Ovary (tissue), 9 donors: ENCODE data around the gene GALP. TPM values are rescaled to one million over a fixed set of nuclear protein-coding genes. Genes with fewer than 3 reads are reported as not detected.
"Not testable (repeated sequence)": the region's sequence is repeated elsewhere in the genome, so short reads cannot be mapped to it uniquely, and the experiment has no call there.

ENCODE experiments used
- DNase-seq, 5 donors: peaks; one replicate each; pipeline ENCODE4 v3.0.0-alpha.2; 2019 to 2020
- H3K27ac ChIP-seq, 2 donors: fragments of 200-600 bp; one replicate each; pipeline versions ENCODE4 v1.5.1 to v1.8.0; 2019 to 2022
- H3K27me3 ChIP-seq: fragments of 200-600 bp; one replicate; pipeline ENCODE4 v1.8.0; 2022
- H3K36me3 ChIP-seq: fragments of 200-600 bp; sonication (generic); one replicate; pipeline ENCODE4 v1.5.1; 2019
- H3K4me1 ChIP-seq: one replicate; pipeline ENCODE4 v1.8.1; 2013; ENCODE audit warnings: mild to moderate bottlenecking, moderate library complexity; ENCODE audit not compliant: insufficient read depth
- H3K4me3 ChIP-seq: fragments of 200-600 bp; sonication (generic); one replicate; pipeline ENCODE4 v1.5.1; 2017
- H3K9me3 ChIP-seq, 2 donors: fragments of 200-600 bp in 1 of 2; sonication (generic) in 1 of 2; one replicate each; pipeline versions ENCODE4 v1.5.1 to v1.8.1; 2013 to 2019; ENCODE audit warnings: mild to moderate bottlenecking in 1 of 2, moderate library complexity in 1 of 2
- EP300 ChIP-seq: sonication (generic); formaldehyde crosslinking; IDR thresholded peaks from one replicate; pipeline ENCODE4 v1.6.1; 2017; ENCODE audit warnings: antibody characterized with exemption
- POLR2A ChIP-seq: fragments of 450-650 bp; IDR thresholded peaks from one replicate; pipeline ENCODE4 v1.6.1; 2017; ENCODE audit warnings: antibody characterized with exemption, mild to moderate bottlenecking, moderate library complexity
- WGBS, 3 donors: extraction: QIAGEN DNeasy Blood & Tissue Kit in 1 of 3; methylation state at CpG; one replicate each; pipeline versions ENCODE4 v1.1.5 to v1.1.7; 2013 to 2017; 5-methylcytosine and 5-hydroxymethylcytosine counted together
- intact Hi-C, 4 donors: fragments of 100-400 bp; cut with DNase I; formaldehyde crosslinking; loops; one replicate each; pipeline versions ENCODE4 v1.11.0 to v1.15.1; 2022 to 2023
- polyA plus RNA-seq, 2 donors: library from polyadenylated mRNA; stranded (reverse); fragments of 200-250 nt in 1 of 2; fragments of 350-450 nt in 1 of 2; fragmentation: Illumina TruSeq in 1 of 2; extraction: RNeasy Lipid Tissue Mini Kit (QIAGEN cat#74804) in 1 of 2; gene quantifications; one replicate each; pipeline ENCODE4 v1.2.3, GENCODE V29; 2013 to 2014
- total RNA-seq, 7 donors: library from RNA; depleted of rRNA in 2 of 7; stranded (reverse); fragments of >200 nt in 2 of 7; fragmentation: NEBNext Ultra II Directional in 3 of 7; extraction: Animal tissue kit (Norgen Biotek cat#: 25700) in 3 of 7; gene quantifications; one replicate each; pipeline versions ENCODE4 v1.1.0 to v1.2.4, GENCODE V29; 2016 to 2023
- TF ChIP-seq, protein P1 (sequence below), 3 donors: fragments of 450-650 bp in 2 of 3; fragments of 200-600 bp in 1 of 3; IDR thresholded peaks; one replicate each; pipeline versions ENCODE4 v1.5.1 to v1.8.0; 2016 to 2022; ENCODE audit warnings: antibody characterized with exemption in 3 of 3, mild to moderate bottlenecking in 1 of 3
- donor health status: DM: no; HTN: no; CAD: no; lungs with moderate emphysema.
- donor health status: DM: no; HTN: no; CAD: no.
- donor health status: Bipolar disorder and iron deficiency.
- donor health status: DM: yes; HTN: yes; CAD: no.
- donor health status: DM: no; HTN: no; CAD: no.
- donor health status: DM: yes; HTN: yes; CAD: no.

The GALP gene
- total and polyA plus RNA-seq, 9 donors, result not detected

GRCh38 chr19:56167064-56167578 lies 8.7 kb upstream of the GALP start:
- no peaks in the 10 kb centered on the region for H3K36me3 ChIP-seq
- TF ChIP-seq, protein P1, sequence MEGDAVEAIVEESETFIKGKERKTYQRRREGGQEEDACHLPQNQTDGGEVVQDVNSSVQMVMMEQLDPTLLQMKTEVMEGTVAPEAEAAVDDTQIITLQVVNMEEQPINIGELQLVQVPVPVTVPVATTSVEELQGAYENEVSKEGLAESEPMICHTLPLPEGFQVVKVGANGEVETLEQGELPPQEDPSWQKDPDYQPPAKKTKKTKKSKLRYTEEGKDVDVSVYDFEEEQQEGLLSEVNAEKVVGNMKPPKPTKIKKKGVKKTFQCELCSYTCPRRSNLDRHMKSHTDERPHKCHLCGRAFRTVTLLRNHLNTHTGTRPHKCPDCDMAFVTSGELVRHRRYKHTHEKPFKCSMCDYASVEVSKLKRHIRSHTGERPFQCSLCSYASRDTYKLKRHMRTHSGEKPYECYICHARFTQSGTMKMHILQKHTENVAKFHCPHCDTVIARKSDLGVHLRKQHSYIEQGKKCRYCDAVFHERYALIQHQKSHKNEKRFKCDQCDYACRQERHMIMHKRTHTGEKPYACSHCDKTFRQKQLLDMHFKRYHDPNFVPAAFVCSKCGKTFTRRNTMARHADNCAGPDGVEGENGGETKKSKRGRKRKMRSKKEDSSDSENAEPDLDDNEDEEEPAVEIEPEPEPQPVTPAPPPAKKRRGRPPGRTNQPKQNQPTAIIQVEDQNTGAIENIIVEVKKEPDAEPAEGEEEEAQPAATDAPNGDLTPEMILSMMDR (IDR thresholded peaks at IDR 0.05), result no peak
- TF ChIP-seq POLR2A, result no peak
- TF ChIP-seq EP300, result no peak
- WGBS, 3 donors, result 31 to 35% (median 33%) methylated on average over 7 of the region's 7 CpGs
- H3K27ac ChIP-seq, result no peak overlapping the region
- intact Hi-C loops, result no loop called here
- no peak for DNase-seq
- H3K9me3 ChIP-seq, result no peaks in the 10 kb centered on the region
- H3K4me1 ChIP-seq, result no peaks in the 10 kb centered on the region
- H3K27me3 ChIP-seq, result no peaks in the 10 kb centered on the region
- no peak overlapping the region for H3K4me3 ChIP-seq

DNA sequence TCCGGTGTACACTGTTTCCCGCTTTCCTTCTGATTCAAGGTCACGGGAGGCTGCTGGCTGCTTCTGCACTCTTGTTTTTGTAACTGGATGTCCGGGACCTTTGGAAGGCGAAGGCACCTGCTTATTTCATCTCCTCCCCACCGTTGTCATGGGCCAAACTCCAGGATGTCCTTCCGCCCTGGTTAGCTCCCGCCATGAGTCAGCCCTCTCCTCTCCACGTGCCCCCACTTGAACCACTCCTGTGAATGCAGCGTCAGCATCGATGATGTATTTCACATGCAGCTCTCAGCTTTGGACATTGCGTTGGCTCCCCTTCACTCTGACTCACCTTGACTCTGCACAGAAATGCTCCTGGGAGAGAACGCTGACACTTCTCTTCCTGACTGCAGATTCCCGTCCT lies 5.5 kb upstream of the GALP start:
- TF ChIP-seq POLR2A (no peak), EP300 (no peak)
- TF ChIP-seq, protein P1 (IDR thresholded peaks at IDR 0.05), result no peak

GRCh38 chr19:56174086-56174485 lies 1.7 kb upstream of the GALP start:
- no peak for DNase-seq
- TF ChIP-seq EP300, result no peak
- TF ChIP-seq, protein P1 (IDR thresholded peaks at IDR 0.05), result no peak
- TF ChIP-seq POLR2A, result no peak
- no peaks in the 10 kb centered on the region for H3K4me1 ChIP-seq
- no peak overlapping the region for H3K4me3 ChIP-seq
- no peaks in the 10 kb centered on the region for H3K36me3 ChIP-seq
- H3K27ac ChIP-seq, result no peak overlapping the region
- intact Hi-C loops, result loop anchor here in 3 of 4 donors (5.0 to 10.0 kb wide), 2 partner anchors 97 to 99 kb away; no protein-coding TSS in a partner anchor
- no peaks in the 10 kb centered on the region for H3K27me3 ChIP-seq
- 6 to 8% (median 8%) methylated on average over 9 of the region's 9 CpGs for WGBS, 3 donors
- no peaks in the 10 kb centered on the region for H3K9me3 ChIP-seq

More for the DNA sequence above, 5.5 kb upstream of the GALP start:
- no peaks in the 10 kb centered on the region for H3K9me3 ChIP-seq
- H3K36me3 ChIP-seq, result no peaks in the 10 kb centered on the region
- 14 to 26% (median 22%) methylated on average over 14 of the region's 14 CpGs for WGBS, 3 donors
- no peak overlapping the region for H3K4me3 ChIP-seq
- H3K27ac ChIP-seq, result no peak overlapping the region
- no peaks in the 10 kb centered on the region for H3K27me3 ChIP-seq
- H3K4me1 ChIP-seq, result no peaks in the 10 kb centered on the region
- intact Hi-C loops, result loop anchor here in 3 of 4 donors (5.0 to 10.0 kb wide), 2 partner anchors 93 to 95 kb away; no protein-coding TSS in a partner anchor
- no peak for DNase-seq

DNA sequence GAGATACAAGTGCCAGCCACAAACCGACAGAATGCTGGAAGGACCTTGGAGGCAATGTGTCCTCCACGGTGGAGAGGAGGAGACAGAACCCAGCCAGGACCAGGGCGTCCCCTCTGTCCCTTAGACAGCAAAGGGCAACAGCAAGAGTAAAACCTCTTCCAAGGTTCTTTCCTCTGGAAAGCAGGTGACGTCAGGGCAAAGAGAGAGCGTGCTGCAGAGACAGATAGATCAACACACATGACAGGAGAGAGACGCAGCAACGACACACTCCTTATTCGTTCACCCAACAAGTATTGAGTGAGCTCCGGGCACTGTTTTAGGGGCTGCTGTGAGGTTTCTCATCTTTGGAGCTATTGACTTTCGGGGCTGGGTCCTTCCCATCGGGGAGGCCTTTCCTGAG lies 1.3 kb upstream of the GALP start:
- DNase-seq, result no peak
- Histone ChIP-seq H3K9me3 (no peaks in the 10 kb centered on the region), H3K27ac (no peak overlapping the region), H3K4me3 (no peak overlapping the region), H3K27me3 (no peaks in the 10 kb centered on the region), H3K4me1 (no peaks in the 10 kb centered on the region), H3K36me3 (no peaks in the 10 kb centered on the region)
- no peak for TF ChIP-seq EP300
- TF ChIP-seq POLR2A, result no peak
- TF ChIP-seq, protein P1 (IDR thresholded peaks at IDR 0.05), result no peak
- 24 to 40% (median 26%) methylated on average over 11 of the region's 11 CpGs for WGBS, 3 donors
- intact Hi-C loops, result loop anchor here in 3 of 4 donors (5.0 to 10.0 kb wide), 2 partner anchors 97 to 100 kb away; no protein-coding TSS in a partner anchor

- H3K27me3 ChIP-seq, result not testable (repeated sequence)
These were observed 502 bp downstream of the GALP start for GRCh38 chr19:56176310-56176709.

More at GRCh38 chr19:56176310-56176709, 502 bp downstream of the GALP start:
- 29 to 69% (median 49%) methylated on average over 1 to 10 of the region's 11 CpGs for WGBS, 3 donors
- not testable (repeated sequence) for H3K27ac ChIP-seq, H3K9me3 ChIP-seq, DNase-seq, H3K4me1 ChIP-seq, H3K4me3 ChIP-seq, H3K36me3 ChIP-seq
- intact Hi-C loops, result loop anchor here in 2 of 4 donors (5.0 to 10.0 kb wide), 2 partner anchors 99 to 102 kb away; no protein-coding TSS in a partner anchor
